Measurements from ENCODE around the gene MYH7B. TPM values are rescaled to one million over a fixed set of nuclear protein-coding genes. Genes with fewer than 3 reads are reported as not detected.
A peak's percentile ranks its signal among the peaks of the same experiment; 100 is the strongest.

The MYH7B gene
- polyA plus RNA-seq, 4 donors: 0.79 to 1.9 (median 1.3) TPM

DNA sequence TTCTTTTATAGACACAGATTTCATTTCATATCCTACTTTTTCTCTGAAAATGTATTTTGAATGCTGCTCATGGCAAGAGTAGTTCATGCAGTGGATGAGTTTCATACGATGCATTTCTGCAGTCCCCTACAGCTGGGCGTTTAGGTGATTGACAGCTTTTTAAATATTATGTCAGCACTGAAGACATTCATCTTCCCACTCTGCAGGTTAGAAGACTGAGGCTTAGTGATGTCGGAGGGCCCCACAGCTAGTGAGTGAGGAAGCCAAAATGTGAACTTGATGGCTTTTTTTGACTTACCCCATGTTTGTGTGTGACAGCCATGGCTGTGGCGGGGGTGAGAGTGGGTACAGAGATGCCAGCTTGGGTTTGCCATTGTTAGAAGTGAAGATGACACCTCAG is 33.5 kb downstream of the MYH7B start:
- no peak for DNase-seq (ENCODE audit: low read depth in 4 of 4, low spot score in 3 of 4)

DNA sequence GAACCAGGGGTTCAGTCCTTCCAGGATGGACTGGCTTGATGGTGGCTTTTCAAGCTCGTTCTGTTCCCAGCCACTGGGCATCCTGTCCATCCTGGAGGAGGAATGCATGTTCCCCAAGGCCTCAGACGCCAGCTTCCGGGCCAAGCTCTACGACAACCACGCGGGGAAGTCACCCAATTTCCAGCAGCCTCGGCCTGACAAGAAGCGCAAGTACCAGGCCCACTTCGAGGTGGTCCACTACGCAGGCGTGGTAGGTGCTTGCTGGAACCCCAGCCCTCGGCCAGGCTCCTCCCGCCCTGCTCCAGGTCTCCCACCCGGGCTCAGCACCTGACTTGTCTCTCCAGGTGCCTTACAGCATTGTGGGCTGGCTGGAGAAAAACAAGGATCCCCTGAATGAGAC is 34.0 kb downstream of the MYH7B start:
- no peak for DNase-seq (ENCODE audit: low read depth in 4 of 4, low spot score in 3 of 4)

DNA sequence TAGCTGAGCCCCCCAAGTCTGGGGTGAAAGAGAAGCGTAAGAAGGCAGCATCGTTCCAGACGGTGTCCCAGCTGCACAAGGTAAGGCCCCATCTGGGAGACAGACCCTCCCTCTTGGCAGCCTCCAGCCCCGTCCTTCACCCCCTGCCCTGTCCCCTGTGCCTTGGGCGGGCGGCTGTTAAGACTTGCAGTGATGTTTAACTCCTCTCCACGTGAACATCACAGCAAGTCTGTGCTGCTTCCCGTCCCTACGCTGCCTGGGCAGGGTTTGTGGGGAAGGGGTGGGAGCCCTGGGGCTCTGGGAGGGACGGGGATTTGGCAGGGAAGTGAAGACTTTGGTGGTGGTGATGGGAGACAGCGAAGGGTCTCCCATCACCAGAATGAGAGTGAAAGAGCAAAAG is 34.6 kb downstream of the MYH7B start:
- no peak for DNase-seq (ENCODE audit: low read depth in 4 of 4, low spot score in 3 of 4)

GRCh38 chr20:34990661-34991214 is 35.1 kb downstream of the MYH7B start:
- DNase-seq (ENCODE audit: low read depth in 4 of 4, low spot score in 3 of 4): no peak

DNA sequence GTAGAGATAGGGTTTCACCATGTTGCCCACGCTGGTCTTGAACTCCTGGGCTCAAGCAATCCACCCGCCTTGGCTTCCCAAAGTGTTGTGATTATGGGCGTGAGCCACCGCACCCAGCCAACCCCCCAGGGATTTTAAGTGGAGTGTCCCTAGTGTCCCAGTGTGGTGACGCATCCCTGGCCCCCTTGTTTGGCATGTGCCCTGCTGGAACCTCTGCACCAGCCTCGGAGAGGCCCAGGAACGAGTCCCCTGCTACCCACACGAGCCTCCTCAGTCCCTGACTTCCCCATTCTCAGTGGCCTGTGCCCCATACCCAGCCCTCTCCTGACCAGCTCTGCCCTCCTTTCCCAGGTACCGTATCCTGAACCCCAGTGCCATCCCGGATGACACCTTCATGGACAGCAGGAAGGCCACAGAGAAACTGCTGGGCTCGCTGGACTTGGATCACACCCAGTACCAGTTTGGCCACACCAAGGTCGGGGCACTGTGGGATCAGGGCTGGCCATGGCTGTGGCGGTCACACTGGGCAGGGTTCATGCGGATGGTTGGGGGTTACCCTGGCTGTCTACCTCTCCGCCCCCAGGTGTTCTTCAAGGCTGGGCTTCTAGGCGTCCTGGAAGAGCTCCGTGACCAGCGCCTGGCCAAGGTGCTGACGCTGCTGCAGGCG is 37.2 kb downstream of the MYH7B start:
- DNase-seq (ENCODE audit: low read depth in 4 of 4, low spot score in 3 of 4): no peak

- no peak for DNase-seq (ENCODE audit: low read depth in 4 of 4, low spot score in 3 of 4)
These were observed 38.4 kb downstream of the MYH7B start for GRCh38 chr20:34993941-34994508.

- DNase-seq (ENCODE audit: low read depth in 4 of 4, low spot score in 3 of 4): no peak
These were observed 39.0 kb downstream of the MYH7B start for GRCh38 chr20:34994509-34995131.

DNA sequence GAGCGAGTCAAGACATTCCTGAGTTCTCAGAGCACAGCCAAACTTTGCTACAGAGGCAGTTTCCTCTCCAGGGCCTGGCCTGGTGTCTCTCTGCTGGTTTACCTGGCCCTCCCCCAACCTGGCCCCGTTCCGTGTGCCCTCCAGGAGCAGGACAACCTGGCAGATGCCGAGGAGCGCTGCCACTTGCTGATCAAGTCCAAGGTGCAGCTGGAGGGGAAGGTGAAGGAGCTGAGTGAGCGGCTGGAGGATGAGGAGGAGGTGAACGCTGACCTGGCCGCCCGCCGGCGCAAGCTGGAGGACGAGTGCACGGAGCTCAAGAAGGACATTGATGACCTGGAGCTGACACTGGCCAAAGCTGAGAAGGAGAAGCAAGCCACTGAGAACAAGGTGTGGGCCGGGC is 39.5 kb downstream of the MYH7B start:
- no peak for DNase-seq (ENCODE audit: low read depth in 4 of 4, low spot score in 3 of 4)

DNA sequence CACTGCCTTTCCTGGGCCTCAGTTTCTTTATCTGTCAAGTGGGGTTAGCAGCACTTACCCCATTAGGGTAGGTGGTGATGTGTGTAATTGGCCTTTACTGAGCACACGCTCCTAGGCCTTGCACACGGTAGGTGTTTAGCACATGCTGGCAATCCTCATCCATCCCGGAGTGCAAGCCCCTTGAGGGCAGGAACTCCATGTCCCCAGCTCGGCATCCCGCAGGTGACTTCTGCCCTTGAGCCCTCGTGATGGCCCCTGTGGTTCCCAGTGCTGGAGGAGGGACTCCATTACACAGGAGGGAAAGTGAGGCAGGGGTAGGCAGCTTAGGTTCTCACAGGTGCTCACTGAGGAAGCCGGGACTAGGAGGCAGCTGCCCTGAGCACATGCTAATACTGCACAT is 40.0 kb downstream of the MYH7B start:
- no peak for DNase-seq (ENCODE audit: low read depth in 4 of 4, low spot score in 3 of 4)

GRCh38 chr20:34996243-34997028 is 40.8 kb downstream of the MYH7B start:
- DNase-seq (ENCODE audit: low read depth in 4 of 4, low spot score in 3 of 4): no peak

DNA sequence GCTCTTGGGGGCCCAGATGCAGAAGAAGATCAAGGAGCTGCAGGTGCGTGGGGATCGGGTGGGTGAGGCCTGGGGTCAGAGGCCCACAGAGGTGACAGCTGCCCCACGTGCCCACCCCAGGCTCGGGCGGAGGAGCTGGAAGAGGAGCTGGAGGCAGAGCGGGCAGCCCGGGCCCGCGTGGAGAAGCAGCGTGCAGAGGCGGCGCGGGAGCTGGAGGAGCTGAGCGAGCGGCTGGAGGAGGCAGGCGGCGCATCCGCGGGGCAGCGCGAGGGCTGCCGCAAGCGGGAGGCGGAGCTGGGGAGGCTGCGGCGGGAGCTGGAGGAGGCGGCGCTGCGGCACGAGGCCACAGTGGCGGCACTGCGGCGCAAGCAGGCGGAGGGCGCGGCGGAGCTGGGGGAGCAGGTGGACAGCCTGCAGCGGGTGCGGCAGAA is 41.5 kb downstream of the MYH7B start:
- peak in 3 of 4 donors; percentile 18 to 26 (median 19) for DNase-seq (ENCODE audit: low read depth in 4 of 4, low spot score in 3 of 4)

DNA sequence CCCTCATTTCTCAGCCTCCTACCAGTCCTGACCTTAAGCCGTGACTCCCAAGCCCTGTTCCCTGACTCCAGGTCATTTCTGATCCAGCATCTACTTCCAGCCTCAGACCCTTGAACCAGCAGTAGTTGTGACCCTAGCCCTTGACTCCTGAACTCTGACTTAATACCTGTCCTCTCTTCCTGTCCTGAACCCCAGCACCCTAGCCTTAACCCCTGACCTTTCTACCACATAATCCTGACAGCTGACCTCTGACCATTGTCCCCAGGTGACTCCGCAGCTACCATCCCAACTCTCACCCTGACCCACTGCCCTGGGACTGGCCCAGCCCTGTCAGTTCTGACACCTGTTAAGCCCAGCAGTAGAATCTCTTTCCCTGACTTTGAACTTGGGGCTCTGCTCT is 42.1 kb downstream of the MYH7B start:
- no peak for DNase-seq (ENCODE audit: low read depth in 4 of 4, low spot score in 3 of 4)

- DNase-seq (ENCODE audit: low read depth in 4 of 4, low spot score in 3 of 4): no peak
These were observed 42.8 kb downstream of the MYH7B start for GRCh38 chr20:34998331-34998950.

DNA sequence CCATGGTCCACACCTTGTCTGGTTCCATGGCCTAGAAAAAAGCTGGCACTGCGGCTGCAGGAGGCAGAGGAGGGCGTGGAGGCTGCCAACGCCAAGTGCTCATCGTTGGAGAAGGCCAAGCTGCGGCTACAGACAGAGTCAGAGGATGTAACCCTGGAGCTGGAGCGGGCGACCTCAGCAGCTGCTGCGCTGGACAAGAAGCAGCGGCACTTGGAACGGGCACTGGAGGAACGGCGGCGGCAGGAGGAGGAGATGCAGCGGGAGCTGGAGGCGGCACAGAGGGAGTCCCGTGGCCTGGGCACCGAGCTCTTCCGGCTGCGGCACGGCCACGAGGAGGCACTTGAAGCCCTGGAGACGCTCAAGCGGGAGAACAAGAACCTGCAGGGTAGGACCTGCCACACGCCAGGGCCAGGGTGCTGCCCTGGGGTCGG is 43.4 kb downstream of the MYH7B start:
- DNase-seq (ENCODE audit: low read depth in 4 of 4, low spot score in 3 of 4): no peak

GRCh38 chr20:34999782-35000181 is 44.1 kb downstream of the MYH7B start:
- no peak for DNase-seq (ENCODE audit: low read depth in 4 of 4, low spot score in 3 of 4)

DNA sequence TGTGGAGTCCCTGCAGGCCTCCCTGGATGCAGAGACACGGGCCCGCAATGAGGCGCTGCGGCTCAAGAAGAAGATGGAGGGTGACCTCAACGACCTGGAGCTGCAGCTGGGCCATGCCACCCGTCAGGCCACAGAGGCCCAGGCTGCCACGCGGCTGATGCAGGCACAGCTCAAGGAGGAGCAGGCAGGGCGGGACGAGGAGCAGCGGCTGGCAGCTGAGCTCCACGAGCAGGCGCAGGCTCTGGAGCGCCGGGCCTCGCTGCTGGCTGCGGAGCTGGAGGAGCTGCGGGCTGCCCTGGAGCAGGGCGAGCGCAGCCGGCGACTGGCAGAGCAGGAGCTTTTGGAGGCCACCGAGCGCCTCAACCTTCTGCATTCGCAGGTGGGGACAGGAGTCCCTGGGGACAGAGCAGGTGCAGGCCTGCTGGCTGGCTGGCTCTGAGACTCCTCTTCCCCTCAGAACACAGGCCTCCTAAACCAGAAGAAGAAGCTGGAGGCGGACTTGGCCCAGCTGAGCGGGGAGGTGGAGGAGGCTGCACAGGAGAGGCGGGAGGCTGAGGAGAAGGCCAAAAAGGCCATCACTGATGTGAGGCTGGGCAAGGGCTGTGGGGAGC is 44.7 kb downstream of the MYH7B start:
- no peak for DNase-seq (ENCODE audit: low read depth in 4 of 4, low spot score in 3 of 4)

- no peak for DNase-seq (ENCODE audit: low read depth in 4 of 4, low spot score in 3 of 4)
These were observed 45.4 kb downstream of the MYH7B start for GRCh38 chr20:35000922-35001595.

- DNase-seq (ENCODE audit: low read depth in 4 of 4, low spot score in 3 of 4): no peak
These were observed 46.1 kb downstream of the MYH7B start for GRCh38 chr20:35001596-35002362.

Measured in left renal pelvis (tissue), 4 donors.